MG63 (cell line): Measurements from ENCODE around the gene CNN2. TPM values are rescaled to one million over a fixed set of nuclear protein-coding genes. Genes with fewer than 3 reads are reported as not detected.

Experiments used
- DNase-seq: peaks from one replicate; pipeline ENCODE4 v3.0.0-alpha.2; 2020
- H3K27me3 ChIP-seq: fragments of 250-450 bp; sonication (Bioruptor Pico); 2 replicates; pipeline ENCODE4 v1.5.1; 2020; ENCODE audit warnings: mild to moderate bottlenecking, moderate library complexity
- H3K36me3 ChIP-seq: fragments of 250-450 bp; sonication (Bioruptor Pico); 2 replicates; pipeline ENCODE4 v1.5.1; 2020; ENCODE audit warnings: mild to moderate bottlenecking, moderate library complexity
- H3K4me3 ChIP-seq: fragments of 250-450 bp; sonication (Bioruptor Pico); 2 replicates; pipeline ENCODE4 v1.5.1; 2020; ENCODE audit warnings: mild to moderate bottlenecking, moderate library complexity
- H3K9me3 ChIP-seq: fragments of 250-450 bp; sonication (Bioruptor Pico); 2 replicates; pipeline ENCODE4 v1.5.1; 2020; ENCODE audit warnings: mild to moderate bottlenecking, moderate library complexity
- total RNA-seq: library from RNA; depleted of rRNA; stranded (reverse); fragments of >200 nt; shearing (Covaris generic); gene quantifications from 2 replicates; pipeline ENCODE4 v1.2.3, GENCODE V29; 2014; ENCODE audit warnings: low replicate concordance; rRNA removed

Gene CNN2
- 52.7 and 84.9 TPM in 2 replicates for total RNA-seq

GRCh38 chr19:1025960-1026782 lies at the start of gene CNN2:
Gene CNN2 (plus strand): TSS chr19:1026608. CDS start chr19:1026662, 54 bp downstream.
- Histone ChIP-seq H3K36me3 (peaks cover 2% of the 10 kb centered on the region; the same call in 1 of the 2 replicates), H3K4me3 (peak within 1 kb of the TSS; percentile 79), H3K27me3 (no peaks in the 10 kb centered on the region), H3K9me3 (no peaks in the 10 kb centered on the region)
- DNase-seq = peak; percentile 72

- H3K36me3 ChIP-seq = no peaks in the 10 kb centered on the region
- DNase-seq = no peak
- no peak overlapping the region for H3K4me3 ChIP-seq
- no peaks in the 10 kb centered on the region for H3K9me3 ChIP-seq
- no peaks in the 10 kb centered on the region for H3K27me3 ChIP-seq
These were observed 49.3 kb upstream of the CNN2 start for GRCh38 chr19:977058-977464.

- Histone ChIP-seq H3K4me3 (no peak overlapping the region), H3K27me3 (no peaks in the 10 kb centered on the region), H3K36me3 (0 out of 2 replicates have a peak, but pooled peaks cover under 1% of the 10 kb centered on the region), H3K9me3 (no peaks in the 10 kb centered on the region)
- no peak for DNase-seq
These were observed 47.1 kb upstream of the CNN2 start for GRCh38 chr19:979318-979741.

- Histone ChIP-seq H3K27me3 (no peaks in the 10 kb centered on the region), H3K4me3 (no peak overlapping the region), H3K36me3 (peaks cover 4% of the 10 kb centered on the region; the same call in 1 of the 2 replicates), H3K9me3 (no peaks in the 10 kb centered on the region)
- DNase-seq = no peak
These were observed 46.0 kb upstream of the CNN2 start for GRCh38 chr19:980133-980998.

GRCh38 chr19:982567-983170 lies 43.7 kb upstream of the CNN2 start:
- DNase-seq = peak; percentile 60
- H3K36me3 ChIP-seq = peaks cover 4% of the 10 kb centered on the region
- peak overlapping the region; percentile 35 for H3K4me3 ChIP-seq
- no peaks in the 10 kb centered on the region for H3K27me3 ChIP-seq
- H3K9me3 ChIP-seq = no peaks in the 10 kb centered on the region

GRCh38 chr19:984165-984967 lies 42.0 kb upstream of the CNN2 start, which contains the start of gene WDR18:
Gene WDR18 (plus strand): TSS chr19:984345. CDS start chr19:984354, 9 bp downstream.
- H3K27me3 ChIP-seq = no peaks in the 10 kb centered on the region
- DNase-seq = peak; percentile 82
- no peaks in the 10 kb centered on the region for H3K9me3 ChIP-seq
- H3K36me3 ChIP-seq = peaks cover 4% of the 10 kb centered on the region
- peak within 1 kb of the TSS; percentile 91 for H3K4me3 ChIP-seq

- H3K27me3 ChIP-seq = no peaks in the 10 kb centered on the region
- no peaks in the 10 kb centered on the region for H3K9me3 ChIP-seq
- peaks cover 9% of the 10 kb centered on the region for H3K36me3 ChIP-seq
- H3K4me3 ChIP-seq = no peak overlapping the region
- no peak for DNase-seq
These were observed 40.3 kb upstream of the CNN2 start for GRCh38 chr19:986083-986482.

GRCh38 chr19:988081-988480 lies 38.3 kb upstream of the CNN2 start:
- H3K4me3 ChIP-seq = no peak overlapping the region
- H3K36me3 ChIP-seq = peaks cover 12% of the 10 kb centered on the region
- no peaks in the 10 kb centered on the region for H3K27me3 ChIP-seq
- no peaks in the 10 kb centered on the region for H3K9me3 ChIP-seq
- no peak for DNase-seq

GRCh38 chr19:988510-988909 lies 37.9 kb upstream of the CNN2 start:
- Histone ChIP-seq H3K36me3 (peaks cover 12% of the 10 kb centered on the region), H3K9me3 (no peaks in the 10 kb centered on the region), H3K4me3 (no peak overlapping the region), H3K27me3 (no peaks in the 10 kb centered on the region)
- DNase-seq = no peak

- Histone ChIP-seq H3K36me3 (peaks cover 13% of the 10 kb centered on the region), H3K4me3 (no peak overlapping the region)
These were observed 36.9 kb upstream of the CNN2 start for GRCh38 chr19:989381-990081.

GRCh38 chr19:990119-990571 lies 36.3 kb upstream of the CNN2 start:
- peak; percentile 22 for DNase-seq
- peaks cover 13% of the 10 kb centered on the region for H3K36me3 ChIP-seq
- H3K27me3 ChIP-seq = no peaks in the 10 kb centered on the region
- no peak overlapping the region for H3K4me3 ChIP-seq
- no peaks in the 10 kb centered on the region for H3K9me3 ChIP-seq

More at GRCh38 chr19:989381-990081, 36.9 kb upstream of the CNN2 start:
- H3K27me3 ChIP-seq = no peaks in the 10 kb centered on the region
- H3K9me3 ChIP-seq = no peaks in the 10 kb centered on the region
- no peak for DNase-seq

GRCh38 chr19:990746-991145 lies 35.7 kb upstream of the CNN2 start:
- Histone ChIP-seq H3K27me3 (no peaks in the 10 kb centered on the region), H3K9me3 (no peaks in the 10 kb centered on the region), H3K4me3 (no peak overlapping the region), H3K36me3 (peaks cover 11% of the 10 kb centered on the region)
- no peak for DNase-seq

- Histone ChIP-seq H3K4me3 (no peak overlapping the region), H3K36me3 (peaks cover 11% of the 10 kb centered on the region), H3K9me3 (no peaks in the 10 kb centered on the region), H3K27me3 (no peaks in the 10 kb centered on the region; the same call in 1 of the 2 replicates)
- peak; percentile 33 for DNase-seq
These were observed 35.1 kb upstream of the CNN2 start for GRCh38 chr19:991174-991931.

- Histone ChIP-seq H3K27me3 (no peaks in the 10 kb centered on the region; the same call in 1 of the 2 replicates), H3K4me3 (no peak overlapping the region), H3K36me3 (peaks cover 11% of the 10 kb centered on the region), H3K9me3 (no peaks in the 10 kb centered on the region)
- DNase-seq = no peak
These were observed 34.3 kb upstream of the CNN2 start for GRCh38 chr19:991932-992669.
